Measurements from ENCODE around the gene CXCL1. TPM values are rescaled to one million over a fixed set of nuclear protein-coding genes. Genes with fewer than 3 reads are reported as not detected.

The CXCL1 gene
- total and polyA plus RNA-seq, 3 donors from 2014 or later: 0.74 to 1.5 TPM; not detected in 1

DNA sequence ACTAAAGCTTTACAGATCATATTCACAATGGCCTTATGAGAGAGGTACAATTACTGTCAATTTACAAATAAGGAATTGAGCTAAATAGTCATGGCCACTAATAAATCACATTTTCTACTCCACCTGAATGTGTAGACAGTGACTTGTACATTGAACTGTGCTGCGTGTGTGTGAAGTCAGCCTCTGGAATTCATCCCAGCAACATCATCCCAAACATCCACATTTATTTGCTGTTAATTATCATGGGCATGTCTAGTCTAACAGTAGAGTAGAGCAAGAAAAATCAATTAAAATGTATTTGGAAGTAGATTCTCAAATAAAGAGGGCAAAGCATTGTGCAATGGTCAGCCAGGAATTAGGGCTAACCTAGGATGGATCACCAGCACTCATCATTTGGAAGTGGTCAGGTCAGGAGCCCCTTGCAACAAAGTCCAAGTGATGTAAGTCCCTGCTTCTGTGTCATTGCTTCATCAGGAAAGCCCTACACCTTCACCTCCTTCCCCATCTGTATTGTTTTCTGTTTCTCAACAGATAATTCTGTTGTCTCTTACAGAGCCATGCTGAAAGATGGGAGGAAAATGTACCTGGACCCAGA is 20.9 kb upstream of the CXCL1 start:
- 91 to 100% methylated on average over 1 of the region's 1 CpG for WGBS, 2 donors
- Histone ChIP-seq H3K27ac (no peak overlapping the region), H3K36me3 (ENCODE audit: low read depth, missing control alignments) (no peaks in the 10 kb centered on the region), H3K9me3 (no peaks in the 10 kb centered on the region), H3K4me3 (no peak overlapping the region), H3K4me1 (no peaks in the 10 kb centered on the region), H3K27me3 (no peaks in the 10 kb centered on the region)
- intact Hi-C loops (cut with DNase I; ENCODE audit: low total_unique reads): no loop called here
- no peak for DNase-seq
- TF ChIP-seq, protein P1, sequence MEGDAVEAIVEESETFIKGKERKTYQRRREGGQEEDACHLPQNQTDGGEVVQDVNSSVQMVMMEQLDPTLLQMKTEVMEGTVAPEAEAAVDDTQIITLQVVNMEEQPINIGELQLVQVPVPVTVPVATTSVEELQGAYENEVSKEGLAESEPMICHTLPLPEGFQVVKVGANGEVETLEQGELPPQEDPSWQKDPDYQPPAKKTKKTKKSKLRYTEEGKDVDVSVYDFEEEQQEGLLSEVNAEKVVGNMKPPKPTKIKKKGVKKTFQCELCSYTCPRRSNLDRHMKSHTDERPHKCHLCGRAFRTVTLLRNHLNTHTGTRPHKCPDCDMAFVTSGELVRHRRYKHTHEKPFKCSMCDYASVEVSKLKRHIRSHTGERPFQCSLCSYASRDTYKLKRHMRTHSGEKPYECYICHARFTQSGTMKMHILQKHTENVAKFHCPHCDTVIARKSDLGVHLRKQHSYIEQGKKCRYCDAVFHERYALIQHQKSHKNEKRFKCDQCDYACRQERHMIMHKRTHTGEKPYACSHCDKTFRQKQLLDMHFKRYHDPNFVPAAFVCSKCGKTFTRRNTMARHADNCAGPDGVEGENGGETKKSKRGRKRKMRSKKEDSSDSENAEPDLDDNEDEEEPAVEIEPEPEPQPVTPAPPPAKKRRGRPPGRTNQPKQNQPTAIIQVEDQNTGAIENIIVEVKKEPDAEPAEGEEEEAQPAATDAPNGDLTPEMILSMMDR (IDR thresholded peaks at IDR 0.05): no peak
- no peak for TF ChIP-seq POLR2A (IDR thresholded peaks at IDR 0.05)

DNA sequence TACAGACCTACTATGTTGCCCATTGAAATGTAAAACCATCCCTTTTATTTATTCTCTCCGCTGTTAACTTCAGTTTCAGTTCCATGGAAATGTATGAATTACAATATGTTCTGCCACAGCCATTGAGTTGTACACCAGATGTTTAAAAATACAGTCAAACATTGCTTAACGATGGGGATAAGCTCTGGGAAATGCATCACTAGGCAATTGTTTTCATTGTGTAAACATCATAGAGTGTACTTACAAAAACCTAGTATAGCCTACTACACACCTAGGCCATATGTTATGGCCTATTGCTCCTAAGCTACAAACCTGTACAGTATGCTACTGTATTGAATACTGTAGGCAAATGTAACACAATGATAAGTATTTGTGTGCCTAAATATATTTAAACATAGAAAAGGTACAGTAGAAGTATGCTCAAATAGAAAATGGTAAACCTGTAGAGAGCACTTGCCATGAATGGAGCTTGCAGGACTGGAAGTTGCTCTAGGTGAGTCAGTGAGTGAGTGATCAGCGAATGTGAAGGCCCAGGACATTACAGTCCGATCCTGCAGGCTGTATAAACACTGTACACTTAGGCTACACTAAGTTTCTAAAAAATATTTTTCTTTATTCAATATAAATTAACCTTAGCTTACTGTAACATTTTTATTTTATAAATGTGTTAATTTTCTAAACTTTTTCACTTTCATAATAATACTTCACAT is 18.8 kb upstream of the CXCL1 start:
- TF ChIP-seq, protein P1 (IDR thresholded peaks at IDR 0.05): no peak
- TF ChIP-seq POLR2A (IDR thresholded peaks at IDR 0.05): no peak
- intact Hi-C loops (cut with DNase I; ENCODE audit: low total_unique reads): no loop called here
- WGBS, 2 donors: 86 to 87% methylated on average over 4 of the region's 4 CpGs

DNA sequence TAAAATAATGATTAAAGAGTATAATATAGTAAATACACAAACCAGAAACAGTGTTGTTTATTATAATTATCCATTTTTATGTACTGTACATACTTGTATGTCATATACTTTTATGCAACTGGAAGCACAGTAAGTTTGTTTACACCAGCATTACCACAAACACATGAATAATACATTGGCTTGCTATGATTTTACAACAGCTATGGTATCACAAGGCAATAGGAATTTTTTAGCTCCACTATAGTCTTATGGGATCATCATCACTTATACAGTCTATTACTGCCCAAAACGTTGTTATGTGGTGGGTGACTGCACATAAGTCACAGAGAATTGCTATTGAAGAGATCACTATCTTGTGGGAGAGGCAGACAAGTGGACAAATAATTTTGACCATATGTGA is 17.9 kb upstream of the CXCL1 start:
- 77 to 83% methylated on average over 1 of the region's 1 CpG for WGBS, 2 donors
- TF ChIP-seq, protein P1 (IDR thresholded peaks at IDR 0.05): no peak
- no peak for TF ChIP-seq POLR2A (IDR thresholded peaks at IDR 0.05)
- Histone ChIP-seq H3K27ac (no peak overlapping the region), H3K4me1 (no peaks in the 10 kb centered on the region), H3K4me3 (no peak overlapping the region), H3K9me3 (no peaks in the 10 kb centered on the region), H3K27me3 (no peaks in the 10 kb centered on the region), H3K36me3 (ENCODE audit: low read depth, missing control alignments) (no peaks in the 10 kb centered on the region)
- intact Hi-C loops (cut with DNase I; ENCODE audit: low total_unique reads): no loop called here
- no peak for DNase-seq

More for the DNA sequence above, 18.8 kb upstream of the CXCL1 start:
- DNase-seq: no peak
- Histone ChIP-seq H3K4me3 (no peak overlapping the region), H3K36me3 (ENCODE audit: low read depth, missing control alignments) (no peaks in the 10 kb centered on the region), H3K4me1 (no peaks in the 10 kb centered on the region), H3K27ac (no peak overlapping the region), H3K27me3 (no peaks in the 10 kb centered on the region), H3K9me3 (no peaks in the 10 kb centered on the region)

DNA sequence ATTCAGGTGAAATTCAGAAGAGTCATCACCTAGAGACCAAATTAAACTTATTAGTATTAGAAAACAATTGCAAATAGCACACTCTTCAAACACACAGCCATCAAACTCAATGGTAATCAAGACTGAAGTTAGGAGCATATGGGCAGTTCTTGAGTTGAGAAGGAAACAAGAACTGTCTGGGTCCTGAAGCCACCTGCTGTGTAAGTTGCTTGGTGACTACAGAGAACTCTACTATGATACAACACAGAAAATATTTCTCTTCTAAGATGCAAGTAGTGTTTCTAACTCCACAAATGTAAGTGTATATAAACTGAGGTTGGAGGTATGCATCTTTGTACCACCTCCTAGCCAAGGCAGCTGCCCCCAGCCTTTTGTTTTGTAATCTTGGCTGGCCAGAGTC is 16.4 kb upstream of the CXCL1 start:
- no peak for TF ChIP-seq POLR2A (IDR thresholded peaks at IDR 0.05)
- TF ChIP-seq, protein P1 (IDR thresholded peaks at IDR 0.05): no peak
- H3K9me3 ChIP-seq: no peaks in the 10 kb centered on the region
- H3K4me3 ChIP-seq: no peak overlapping the region
- no peaks in the 10 kb centered on the region for H3K4me1 ChIP-seq
- DNase-seq: no peak
- H3K27ac ChIP-seq: no peak overlapping the region
- no peaks in the 10 kb centered on the region for H3K36me3 ChIP-seq (ENCODE audit: low read depth, missing control alignments)
- no peaks in the 10 kb centered on the region for H3K27me3 ChIP-seq
- intact Hi-C loops (cut with DNase I; ENCODE audit: low total_unique reads): no loop called here
